T-helper 17 cell (primary cell): ENCODE data around the gene EPHA7. TPM values are rescaled to one million over a fixed set of nuclear protein-coding genes. Genes with fewer than 3 reads are reported as not detected.

Experiments used
- ATAC-seq: fragments of 150-1000 bp; cut with Tn5 transposase; 2 replicates; pipeline ENCODE4 v1.10.0; 2021; ENCODE audit warnings: mild to moderate bottlenecking, moderate library complexity
- DNase-seq, 3 donors: peaks; one replicate each; pipeline versions ENCODE4 v3.0.0 to v3.0.0-alpha.2; 2020 to 2021
- H3K9me3 ChIP-seq: one replicate; pipeline ENCODE4 v1.7.0; 2013; ENCODE audit warnings: low read length, mild to moderate bottlenecking; ENCODE audit not compliant: control insufficient read depth, poor library complexity, severe bottlenecking
- H3K27ac Mint-ChIP-seq: one replicate; pipeline ENCODE4 v1.8.0; 2022; ENCODE audit warnings: mild to moderate bottlenecking, moderate library complexity, mixed read lengths
- H3K27me3 Mint-ChIP-seq: one replicate; pipeline ENCODE4 v1.8.0; 2022; ENCODE audit warnings: mixed read lengths
- H3K36me3 Mint-ChIP-seq: one replicate; pipeline ENCODE4 v1.8.0; 2022; ENCODE audit warnings: low read depth, mixed read lengths
- H3K4me1 Mint-ChIP-seq: one replicate; pipeline ENCODE4 v1.8.0; 2022; ENCODE audit warnings: mild to moderate bottlenecking, mixed read lengths
- H3K4me3 Mint-ChIP-seq: one replicate; pipeline ENCODE4 v1.8.0; 2022; ENCODE audit warnings: mild to moderate bottlenecking, moderate library complexity, mixed read lengths
- total RNA-seq, 4 donors: library from RNA in 2 of 4; stranded (reverse) in 2 of 4; gene quantifications; one replicate each; pipeline ENCODE4 v1.2.3 and lab custom pipeline; 2022 to 2026

The EPHA7 gene
- total RNA-seq, 2 donors from 2014 or later: not detected

DNA sequence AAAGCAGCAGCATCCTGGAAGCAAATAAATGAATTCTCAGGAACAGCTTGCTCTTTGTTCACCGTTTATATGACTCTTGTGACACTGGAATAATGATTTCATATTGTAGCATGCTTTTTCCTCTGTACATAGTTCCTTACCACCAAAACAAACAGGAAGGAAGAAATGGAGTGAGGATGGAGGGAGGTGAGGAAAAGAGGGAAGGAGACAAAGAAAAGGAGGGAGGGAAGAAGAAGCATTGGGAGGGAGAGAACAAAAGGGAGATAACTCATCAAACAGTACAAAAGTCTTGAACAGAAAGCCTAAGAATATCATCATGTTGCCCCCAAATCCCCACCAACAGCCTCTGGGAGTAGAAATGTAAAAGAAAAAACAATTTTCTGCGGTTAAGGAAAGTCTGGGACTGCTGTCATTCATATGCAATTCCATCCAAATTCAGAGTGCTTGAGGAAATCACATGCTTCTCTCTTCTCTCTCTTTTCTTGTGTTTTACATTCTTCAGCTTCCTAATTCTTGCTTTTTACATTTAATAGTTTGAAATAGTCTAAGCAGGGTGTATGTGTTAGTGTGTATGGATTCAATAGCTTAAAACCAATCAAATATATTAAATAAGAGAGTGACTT lies 81.5 kb downstream of the EPHA7 start:
- DNase-seq: no peak
- no peak overlapping the region for H3K27ac Mint-ChIP-seq
- H3K4me1 Mint-ChIP-seq: no peaks in the 10 kb centered on the region
- no peaks in the 10 kb centered on the region for H3K36me3 Mint-ChIP-seq
- H3K27me3 Mint-ChIP-seq: no peaks in the 10 kb centered on the region
- ATAC-seq: no peak
- H3K4me3 Mint-ChIP-seq: no peak overlapping the region
- H3K9me3 ChIP-seq: no peaks in the 10 kb centered on the region

- ATAC-seq: no peak
- no peaks in the 10 kb centered on the region for H3K4me1 Mint-ChIP-seq
These were observed 82.3 kb downstream of the EPHA7 start for GRCh38 chr6:93337014-93337413.

GRCh38 chr6:93329301-93330000 lies 89.9 kb downstream of the EPHA7 start:
- Mint-ChIP-seq H3K4me3 (no peak overlapping the region), H3K27me3 (no peaks in the 10 kb centered on the region), H3K36me3 (no peaks in the 10 kb centered on the region), H3K4me1 (no peaks in the 10 kb centered on the region), H3K27ac (no peak overlapping the region)
- DNase-seq (no peak), ATAC-seq (no peak)
- H3K9me3 ChIP-seq: no peaks in the 10 kb centered on the region

More at GRCh38 chr6:93337014-93337413, 82.3 kb downstream of the EPHA7 start:
- Mint-ChIP-seq H3K4me3 (no peak overlapping the region), H3K27me3 (no peaks in the 10 kb centered on the region), H3K36me3 (no peaks in the 10 kb centered on the region), H3K27ac (no peak overlapping the region)
- DNase-seq: no peak
- H3K9me3 ChIP-seq: no peaks in the 10 kb centered on the region

DNA sequence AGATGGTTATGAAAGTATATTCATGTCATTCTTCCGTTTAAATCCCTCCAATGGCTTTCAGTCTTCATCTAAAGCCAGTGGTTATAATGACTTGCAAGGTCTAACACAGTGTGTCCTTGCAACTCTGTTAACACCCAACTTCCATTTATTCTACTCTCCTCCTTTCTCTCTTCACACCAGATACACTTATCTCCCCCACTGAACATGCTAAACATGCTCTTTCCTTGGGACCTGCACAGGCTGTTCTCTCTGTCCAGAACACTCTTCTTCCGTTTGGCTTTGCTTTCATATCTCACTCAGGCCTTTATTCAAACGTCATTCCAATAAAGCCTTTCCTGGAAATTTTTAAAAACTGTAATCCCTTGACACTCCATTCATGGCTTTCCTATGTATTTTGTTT lies 91.5 kb downstream of the EPHA7 start:
- H3K27ac Mint-ChIP-seq: no peak overlapping the region
- H3K4me3 Mint-ChIP-seq: no peak overlapping the region
- no peak for DNase-seq
- H3K9me3 ChIP-seq: no peaks in the 10 kb centered on the region
- H3K4me1 Mint-ChIP-seq: no peaks in the 10 kb centered on the region
- no peaks in the 10 kb centered on the region for H3K27me3 Mint-ChIP-seq
- no peaks in the 10 kb centered on the region for H3K36me3 Mint-ChIP-seq
- ATAC-seq: no peak

- DNase-seq: no peak
- no peak for ATAC-seq
These were observed 93.6 kb downstream of the EPHA7 start for GRCh38 chr6:93325761-93326160.

DNA sequence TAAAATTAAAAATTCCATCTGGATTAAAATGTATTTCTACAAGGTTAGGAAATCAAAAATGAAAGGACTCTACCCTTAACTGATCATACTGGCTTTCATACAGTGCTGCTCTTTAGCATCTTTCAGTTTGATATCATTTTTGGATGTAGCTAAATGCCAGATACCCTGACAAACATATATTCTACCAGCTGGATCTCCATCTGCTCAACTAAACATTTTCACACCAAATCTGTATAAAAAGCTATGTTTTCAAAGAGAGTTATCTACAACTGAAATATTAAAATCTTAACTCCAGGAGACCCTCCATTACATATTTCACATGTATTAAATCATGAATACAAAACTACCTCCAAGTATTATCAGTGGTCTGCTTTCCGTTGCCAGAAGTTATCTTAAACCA lies 95.7 kb downstream of the EPHA7 start:
- Mint-ChIP-seq H3K27me3 (no peaks in the 10 kb centered on the region), H3K36me3 (no peaks in the 10 kb centered on the region)

More at GRCh38 chr6:93325761-93326160, 93.6 kb downstream of the EPHA7 start:
- H3K36me3 Mint-ChIP-seq: no peaks in the 10 kb centered on the region
- H3K4me3 Mint-ChIP-seq: no peak overlapping the region
- H3K27ac Mint-ChIP-seq: no peak overlapping the region
- no peaks in the 10 kb centered on the region for H3K4me1 Mint-ChIP-seq
- no peaks in the 10 kb centered on the region for H3K27me3 Mint-ChIP-seq
- H3K9me3 ChIP-seq: no peaks in the 10 kb centered on the region

GRCh38 chr6:93322651-93323050 lies 96.7 kb downstream of the EPHA7 start:
- H3K4me1 Mint-ChIP-seq: no peaks in the 10 kb centered on the region
- ATAC-seq: no peak
- no peak for DNase-seq

More for the DNA sequence above, 95.7 kb downstream of the EPHA7 start:
- DNase-seq (no peak), ATAC-seq (no peak)
- H3K9me3 ChIP-seq: no peaks in the 10 kb centered on the region
- Mint-ChIP-seq H3K4me1 (no peaks in the 10 kb centered on the region), H3K27ac (no peak overlapping the region), H3K4me3 (no peak overlapping the region)

DNA sequence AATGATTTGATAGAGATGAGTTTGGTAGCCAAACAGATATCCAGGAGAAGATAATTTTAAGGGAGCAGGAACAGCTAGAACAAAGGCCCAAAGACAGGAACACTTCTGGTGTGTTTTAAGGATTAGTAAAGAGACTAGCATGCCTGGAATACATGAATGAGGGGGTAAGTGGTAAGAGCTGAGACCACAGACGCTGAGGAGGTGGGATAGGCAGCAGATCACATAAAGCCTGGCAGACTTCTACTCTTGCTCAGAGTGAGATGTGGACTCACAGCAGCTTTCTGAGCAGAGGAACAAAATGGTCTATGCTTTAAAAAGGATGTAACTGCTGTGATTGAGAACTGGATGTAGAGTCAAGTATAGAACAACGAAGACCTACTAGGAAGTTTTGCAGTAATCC lies 100.1 kb downstream of the EPHA7 start:
- no peak for ATAC-seq
- H3K36me3 Mint-ChIP-seq: no peaks in the 10 kb centered on the region

More at GRCh38 chr6:93322651-93323050, 96.7 kb downstream of the EPHA7 start:
- Mint-ChIP-seq H3K27me3 (no peaks in the 10 kb centered on the region), H3K36me3 (no peaks in the 10 kb centered on the region), H3K27ac (no peak overlapping the region), H3K4me3 (no peak overlapping the region)
- H3K9me3 ChIP-seq: no peaks in the 10 kb centered on the region

DNA sequence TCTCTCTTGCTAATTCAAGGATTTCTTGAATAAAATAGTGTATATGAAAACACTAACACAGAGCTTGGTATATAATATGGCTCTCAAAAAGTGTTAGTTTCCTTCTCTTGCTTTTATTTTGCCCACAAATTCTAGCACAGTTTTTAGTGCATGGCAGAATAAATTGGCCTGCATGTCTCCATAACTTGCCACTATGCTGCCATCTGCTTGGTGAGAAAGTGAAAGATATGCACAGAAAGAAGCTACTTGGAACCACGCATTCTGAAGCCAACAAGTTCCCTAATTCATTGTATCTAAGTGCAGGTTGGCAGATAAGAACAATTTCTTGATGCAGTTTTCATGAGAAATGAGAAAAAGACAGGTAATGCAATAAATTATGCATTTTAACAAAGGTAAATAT lies 101.2 kb downstream of the EPHA7 start:
- Mint-ChIP-seq H3K27ac (no peak overlapping the region), H3K36me3 (no peaks in the 10 kb centered on the region), H3K4me3 (no peak overlapping the region), H3K4me1 (no peaks in the 10 kb centered on the region), H3K27me3 (no peaks in the 10 kb centered on the region)
- ATAC-seq: no peak
- DNase-seq: no peak
- no peaks in the 10 kb centered on the region for H3K9me3 ChIP-seq

More for the DNA sequence above, 100.1 kb downstream of the EPHA7 start:
- DNase-seq: no peak
- Mint-ChIP-seq H3K4me1 (no peaks in the 10 kb centered on the region), H3K27ac (no peak overlapping the region), H3K27me3 (no peaks in the 10 kb centered on the region), H3K4me3 (no peak overlapping the region)
- no peaks in the 10 kb centered on the region for H3K9me3 ChIP-seq

- H3K36me3 Mint-ChIP-seq: no peaks in the 10 kb centered on the region
These were observed 101.8 kb downstream of the EPHA7 start for GRCh38 chr6:93317592-93317991.

DNA sequence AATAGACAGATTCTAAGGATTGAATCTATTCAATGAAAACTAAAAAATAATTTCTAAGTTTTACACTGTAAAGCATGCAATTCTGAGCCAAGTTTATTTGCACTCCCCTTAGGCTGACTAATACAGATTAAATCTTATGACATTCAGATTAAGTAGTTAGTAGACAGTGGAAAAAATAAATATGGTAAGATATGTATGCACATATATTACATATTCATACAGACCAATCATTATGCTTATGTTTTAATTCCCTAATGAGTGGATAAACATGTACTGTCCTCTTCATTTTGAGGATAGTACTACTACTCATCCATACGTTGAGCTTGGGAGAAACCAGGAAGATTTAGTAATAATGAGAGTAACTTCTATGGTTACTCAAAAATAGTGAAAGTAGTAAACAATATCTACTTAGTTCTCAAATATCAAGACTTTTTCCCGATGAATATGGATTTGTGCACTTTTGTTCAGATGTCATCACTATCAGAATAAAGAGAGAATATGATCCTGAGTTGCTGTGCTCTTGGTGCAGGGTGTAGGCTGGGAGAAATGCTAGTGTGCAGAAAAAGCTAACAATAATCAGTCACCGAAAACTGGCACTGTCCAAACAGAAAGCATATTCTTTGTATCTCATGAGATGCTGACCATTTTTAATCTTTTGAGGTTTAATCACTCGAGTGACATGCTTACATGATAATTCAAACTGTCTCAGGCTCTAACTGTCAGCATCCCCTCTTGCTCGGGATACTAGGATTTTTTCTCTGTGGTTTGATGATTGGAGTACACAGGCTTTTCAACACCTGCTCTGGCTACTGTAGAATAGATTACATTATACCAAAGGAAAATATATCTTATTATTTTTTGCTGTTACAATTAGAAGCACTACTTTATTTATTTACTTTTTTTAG lies 111.6 kb downstream of the EPHA7 start:
- no peak overlapping the region for H3K4me3 Mint-ChIP-seq
- no peaks in the 10 kb centered on the region for H3K4me1 Mint-ChIP-seq
- H3K36me3 Mint-ChIP-seq: no peaks in the 10 kb centered on the region
- H3K27ac Mint-ChIP-seq: no peak overlapping the region
- no peaks in the 10 kb centered on the region for H3K9me3 ChIP-seq
- no peak for ATAC-seq
- DNase-seq: no peak
- H3K27me3 Mint-ChIP-seq: no peaks in the 10 kb centered on the region

More at GRCh38 chr6:93317592-93317991, 101.8 kb downstream of the EPHA7 start:
- H3K9me3 ChIP-seq: no peaks in the 10 kb centered on the region
- no peaks in the 10 kb centered on the region for H3K4me1 Mint-ChIP-seq
- DNase-seq (no peak), ATAC-seq (no peak)
- no peak overlapping the region for H3K4me3 Mint-ChIP-seq
- H3K27ac Mint-ChIP-seq: no peak overlapping the region
- H3K27me3 Mint-ChIP-seq: no peaks in the 10 kb centered on the region

GRCh38 chr6:93305088-93305487 lies 114.3 kb downstream of the EPHA7 start:
- no peaks in the 10 kb centered on the region for H3K27me3 Mint-ChIP-seq
- no peaks in the 10 kb centered on the region for H3K36me3 Mint-ChIP-seq
- no peaks in the 10 kb centered on the region for H3K4me1 Mint-ChIP-seq
- no peak for DNase-seq
- no peaks in the 10 kb centered on the region for H3K9me3 ChIP-seq
- no peak overlapping the region for H3K27ac Mint-ChIP-seq
- H3K4me3 Mint-ChIP-seq: no peak overlapping the region
- no peak for ATAC-seq

- Mint-ChIP-seq H3K4me1 (no peaks in the 10 kb centered on the region), H3K36me3 (no peaks in the 10 kb centered on the region), H3K27me3 (no peaks in the 10 kb centered on the region), H3K27ac (no peak overlapping the region), H3K4me3 (no peak overlapping the region)
- no peaks in the 10 kb centered on the region for H3K9me3 ChIP-seq
- no peak for DNase-seq
- no peak for ATAC-seq
These were observed 114.9 kb downstream of the EPHA7 start for GRCh38 chr6:93304505-93304904.
